A549 (cell line): Measurements from ENCODE around the gene ARHGAP42. TPM values are rescaled to one million over a fixed set of nuclear protein-coding genes. Genes with fewer than 3 reads are reported as not detected.

ENCODE experiments used
- ATAC-seq, 2 experiments: fragments of 200-7000 bp in 1 of 2; fragments of >200 bp in 1 of 2; cut with Nextera tagmentation in 1 of 2; cut with Tn5 transposase in 1 of 2; 3 replicates each; pipeline versions ENCODE4 v1.8.0 to v1.9.1; 2018 to 2020; ENCODE audit warnings: mild to moderate bottlenecking in 1 of 2, moderate library complexity in 1 of 2
- CTCF ChIA-PET: fragments of 300-600 bp; sonication (Branson Sonifier 250); formaldehyde crosslinking; extraction: SDS; loops from one replicate; lab custom pipeline; 2021; ENCODE audit warnings: antibody characterized with exemption, inconsistent platforms; lab: Yijun Ruan, JAX
- POLR2A ChIA-PET: fragments of 350-600 bp; formaldehyde crosslinking; extraction: SDS; loops from one replicate; lab custom pipeline; 2021; ENCODE audit warnings: antibody characterized with exemption, inconsistent platforms; lab: Yijun Ruan, JAX
- DNase-seq, 2 experiments: peaks; one replicate each; pipeline versions ENCODE4 v3.0.0 to v3.0.0-alpha.2; 2011 to 2016; ENCODE audit warnings: low read depth in 1 of 2, low spot score in 1 of 2
- FAIRE-seq: peaks from 2 replicates; lab custom pipeline; 2011; peaks lifted over from hg19 to GRCh38; lab: Jason Lieb, UNC
- H3K27ac ChIP-seq, 2 experiments: fragments of >200 bp; sonication (Bioruptor Twin); formaldehyde crosslinking; 3 replicates each; pipeline ENCODE4 v1.5.1; 2016 to 2017
- H3K4me1 ChIP-seq: fragments of >200 bp; sonication (Bioruptor Twin); formaldehyde crosslinking; 3 replicates; pipeline ENCODE4 v1.6.1; 2016
- H3K4me2 ChIP-seq: fragments of >200 bp; sonication (Bioruptor Twin); formaldehyde crosslinking; 3 replicates; pipeline ENCODE4 v1.6.1; 2016
- H3K4me3 ChIP-seq: fragments of >200 bp; sonication (Bioruptor Twin); formaldehyde crosslinking; 3 replicates; pipeline ENCODE4 v1.5.1; 2016
- H3K9me3 ChIP-seq: fragments of >200 bp; sonication (Bioruptor Twin); formaldehyde crosslinking; 3 replicates; pipeline ENCODE4 v1.6.1; 2016
- CHD2 ChIP-seq: fragments of 150-350 bp; IDR thresholded peaks from 2 replicates; pipeline ENCODE4 v1.6.1; 2014; ENCODE audit warnings: low read length; ENCODE audit not compliant: partially characterized antibody
- EP300 ChIP-seq, 2 experiments: fragments of >200 bp; sonication (Bioruptor Twin); formaldehyde crosslinking; IDR thresholded peaks; 2 replicates in 1 of 2; 3 replicates in 1 of 2; pipeline ENCODE4 v1.6.1; 2016 to 2017
- FOSL2 ChIP-seq, 2 experiments: fragments of 450-650 bp in 1 of 2; fragments of >200 bp in 1 of 2; sonication (Bioruptor Twin) in 1 of 2; formaldehyde crosslinking; IDR thresholded peaks; 2 replicates each; pipeline versions ENCODE4 v1.5.0 to v1.6.1; 2016 to 2020; ENCODE audit warnings: mild to moderate bottlenecking in 1 of 2, moderate library complexity in 1 of 2
- HOXA7 ChIP-seq: fragments of 250-450 bp; sonication (Bioruptor Pico); IDR thresholded peaks from 2 replicates; pipeline ENCODE4 v1.5.0; 2020; ENCODE audit warnings: mild to moderate bottlenecking, moderate library complexity
- JUN ChIP-seq, 2 experiments: fragments of >200 bp; sonication (Bioruptor Twin); formaldehyde crosslinking; IDR thresholded peaks; 2 replicates in 1 of 2; 3 replicates in 1 of 2; pipeline ENCODE4 v1.6.1; 2016 to 2017
- KDM1A ChIP-seq: fragments of 200-600 bp; sonication (generic); IDR thresholded peaks from 2 replicates; pipeline ENCODE4 v1.6.1; 2016; ENCODE audit warnings: low read depth, mild to moderate bottlenecking
- NPAS2 ChIP-seq: fragments of 250-450 bp; sonication (Bioruptor Pico); IDR thresholded peaks from 2 replicates; pipeline ENCODE4 v1.8.0; 2022; ENCODE audit warnings: mild to moderate bottlenecking, moderate library complexity, borderline replicate concordance
- RAD21 ChIP-seq, 2 experiments: fragments of >200 bp in 1 of 2; sonication (Bioruptor Twin) in 1 of 2; formaldehyde crosslinking in 1 of 2; IDR thresholded peaks in 1 of 2; conservative IDR thresholded peaks in 1 of 2; 2 replicates in 1 of 2; 3 replicates in 1 of 2; pipeline ENCODE4 v1.6.1; 2012 to 2018; ENCODE audit warnings: inconsistent platforms in 1 of 2
- RNF2 ChIP-seq: fragments of 200-600 bp; sonication (generic); IDR thresholded peaks from 2 replicates; pipeline ENCODE4 v1.6.1; 2016; ENCODE audit warnings: low read depth, mild to moderate bottlenecking, antibody characterized with exemption, moderate library complexity, borderline replicate concordance
- ZFP36 ChIP-seq: fragments of 450-650 bp; IDR thresholded peaks from 2 replicates; pipeline ENCODE4 v1.6.1; 2014; ENCODE audit warnings: borderline replicate concordance; ENCODE audit not compliant: partially characterized antibody
- ZNF302 ChIP-seq: fragments of 250-450 bp; sonication (Bioruptor Pico); IDR thresholded peaks from 2 replicates; pipeline ENCODE4 v1.9.0; 2021; ENCODE audit warnings: inconsistent platforms, mild to moderate bottlenecking, moderate library complexity
- WGBS: methylation state at CpG from one replicate; pipeline ENCODE4 v1.1.6; 2017; ENCODE audit errors: missing lambda C conversion rate; 5-methylcytosine and 5-hydroxymethylcytosine counted together
- polyA plus RNA-seq, 4 experiments: library from polyadenylated mRNA; depleted of rRNA in 3 of 4; stranded (reverse); fragments of >200 nt; fragmentation: RNase III in 1 of 4; extraction: RNeasy Plus Mini Kit Qiagen cat#74134 plus additional on column Dnase treatment in 1 of 4; gene quantifications; 2 replicates in 3 of 4; 3 replicates in 1 of 4; pipeline ENCODE4 v1.2.3, GENCODE V29; 2011 to 2017
- TF ChIP-seq, protein P1 (sequence below): fragments of 200-600 bp; sonication (generic); IDR thresholded peaks from 2 replicates; pipeline ENCODE4 v1.6.1; 2016; ENCODE audit warnings: antibody characterized with exemption, mild to moderate bottlenecking, moderate library complexity
- TF ChIP-seq, protein P2 (sequence below): fragments of >200 bp; sonication (Bioruptor Twin); formaldehyde crosslinking; IDR thresholded peaks from 3 replicates; pipeline ENCODE4 v1.5.1; 2016

ARHGAP42 gene
- polyA plus RNA-seq, 2 of the 4 experiments (the other 2 are of a cell fraction): 5.1 to 17.0 TPM

DNA sequence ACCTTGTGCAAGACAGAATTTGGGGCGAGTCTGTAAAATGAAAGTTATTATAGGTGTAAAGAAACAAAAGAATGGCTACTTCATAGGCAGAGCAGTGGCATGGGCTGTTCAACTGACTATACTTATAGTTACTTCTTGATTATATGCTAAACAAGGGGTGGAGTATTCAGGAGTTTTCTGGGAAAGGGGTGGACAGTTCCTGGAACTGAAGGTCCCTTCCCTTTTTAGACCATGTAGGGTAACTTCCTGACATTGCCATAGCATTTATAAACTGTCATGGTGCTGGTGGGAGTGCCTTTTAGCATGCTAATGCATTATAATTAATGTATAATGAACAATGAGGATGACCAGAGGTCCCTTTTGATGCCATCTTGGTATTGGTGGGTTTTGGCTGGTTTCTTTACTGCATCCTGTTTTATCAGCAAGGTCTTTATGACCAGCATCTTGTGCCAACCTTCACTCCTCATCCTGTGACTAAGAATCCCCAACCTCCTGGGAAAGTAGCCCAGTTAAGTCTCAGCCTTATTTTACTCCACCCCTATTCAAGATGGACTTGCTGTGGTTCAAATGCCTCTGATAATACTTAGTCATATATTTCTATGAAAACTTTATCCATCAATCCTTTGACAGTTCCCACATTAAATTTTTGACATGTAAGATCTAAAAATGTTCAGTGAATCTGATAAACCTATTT lies 118.6 kb downstream of the ARHGAP42 start (continued):
- no peak for TF ChIP-seq ZNF302 (CRISPR knock-in tag)

DNA sequence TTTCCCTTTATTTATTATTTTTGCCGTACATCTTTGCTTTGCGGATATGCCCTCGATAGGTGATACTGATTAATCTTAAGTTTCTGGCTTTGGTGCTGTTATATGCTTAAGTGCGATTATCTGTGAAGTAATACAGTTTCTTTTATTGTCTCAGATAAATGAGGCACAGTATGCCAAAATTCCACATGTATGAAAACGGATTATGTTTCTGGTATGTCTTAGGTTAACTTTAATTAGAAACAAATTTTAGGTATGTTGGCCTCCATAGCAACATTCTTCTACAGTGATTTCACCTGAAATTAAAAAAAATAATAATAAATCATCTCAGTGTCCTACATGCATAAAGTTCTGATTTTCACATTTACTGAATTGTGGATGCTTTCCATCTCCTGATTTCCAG lies 119.2 kb downstream of the ARHGAP42 start:
- no peak for ATAC-seq
- Histone ChIP-seq H3K27ac (no peak overlapping the region), H3K9me3 (no peaks in the 10 kb centered on the region)
- TF ChIP-seq CHD2 (no peak), NPAS2 (CRISPR knock-in tag) (no peak), KDM1A (no peak), JUN (IDR thresholded peaks at IDR 0.05) (no peak)
- TF ChIP-seq, all 56 proteins: peak for 0
- DNase-seq (no peak), FAIRE-seq (no peak)
- Histone ChIP-seq H3K4me3 (no peak overlapping the region), H3K4me1 (peaks cover 33% of the 10 kb centered on the region), H3K4me2 (no peak overlapping the region)
- WGBS: 94% methylated on average over 5 of the region's 5 CpGs
- ChIA-PET POLR2A (no interaction called here), CTCF (no interaction called here)

DNA sequence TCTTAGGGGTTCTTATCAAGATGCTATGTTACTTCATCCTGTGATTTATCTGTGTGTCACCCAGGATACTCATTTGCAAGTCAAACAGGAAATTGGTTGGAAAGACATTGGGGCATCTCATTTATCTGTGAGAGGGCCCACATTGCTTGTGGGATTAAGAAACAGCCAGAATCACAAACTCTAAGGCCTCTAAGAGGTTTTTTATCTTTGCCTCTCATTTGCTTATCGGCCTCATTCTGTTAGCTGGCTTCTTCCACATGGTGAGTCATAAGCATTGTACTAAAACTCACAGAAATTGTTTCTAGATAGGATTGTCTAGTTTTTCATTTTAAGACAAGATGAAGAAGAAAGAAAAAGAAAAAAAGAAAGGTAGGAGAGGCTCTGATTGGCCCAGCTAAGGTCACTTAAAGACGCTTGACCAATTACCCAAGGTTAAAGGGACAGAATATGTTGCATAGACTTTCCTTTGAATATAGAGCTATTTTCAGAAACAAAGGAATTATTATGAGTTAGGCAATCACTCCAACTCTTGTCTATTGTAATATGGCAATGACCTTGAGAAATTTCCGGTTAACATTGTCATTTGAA lies 121.9 kb downstream of the ARHGAP42 start:
- no peak; a peak in 1 of 6 replicates for ATAC-seq
- ChIA-PET CTCF (interaction anchor here (1.0 kb wide), 1 partner anchor 126 kb away, joined by 3 read pairs; no protein-coding TSS in a partner anchor), POLR2A (interaction anchor here (1.0 kb wide), 1 partner anchor 33 kb away, joined by 3 read pairs; no protein-coding TSS in a partner anchor)
- Histone ChIP-seq H3K27ac (peak overlapping the region; percentile 31 to 67; a peak in 3 of 6 replicates), H3K4me2 (peak overlapping the region; percentile 51), H3K4me1 (peaks cover 33% of the 10 kb centered on the region), H3K9me3 (no peaks in the 10 kb centered on the region), H3K4me3 (no peak overlapping the region)
- peak in 1 of 2 experiments; percentile 21 for DNase-seq
- TF ChIP-seq FOSL2 (IDR thresholded peaks at IDR 0.05): no peak
- TF ChIP-seq FOSL2 (CRISPR knock-in tag; IDR thresholded peaks at IDR 0.05): peak; percentile 29; the same call in 1 of the 2 replicates
- TF ChIP-seq, protein P1, sequence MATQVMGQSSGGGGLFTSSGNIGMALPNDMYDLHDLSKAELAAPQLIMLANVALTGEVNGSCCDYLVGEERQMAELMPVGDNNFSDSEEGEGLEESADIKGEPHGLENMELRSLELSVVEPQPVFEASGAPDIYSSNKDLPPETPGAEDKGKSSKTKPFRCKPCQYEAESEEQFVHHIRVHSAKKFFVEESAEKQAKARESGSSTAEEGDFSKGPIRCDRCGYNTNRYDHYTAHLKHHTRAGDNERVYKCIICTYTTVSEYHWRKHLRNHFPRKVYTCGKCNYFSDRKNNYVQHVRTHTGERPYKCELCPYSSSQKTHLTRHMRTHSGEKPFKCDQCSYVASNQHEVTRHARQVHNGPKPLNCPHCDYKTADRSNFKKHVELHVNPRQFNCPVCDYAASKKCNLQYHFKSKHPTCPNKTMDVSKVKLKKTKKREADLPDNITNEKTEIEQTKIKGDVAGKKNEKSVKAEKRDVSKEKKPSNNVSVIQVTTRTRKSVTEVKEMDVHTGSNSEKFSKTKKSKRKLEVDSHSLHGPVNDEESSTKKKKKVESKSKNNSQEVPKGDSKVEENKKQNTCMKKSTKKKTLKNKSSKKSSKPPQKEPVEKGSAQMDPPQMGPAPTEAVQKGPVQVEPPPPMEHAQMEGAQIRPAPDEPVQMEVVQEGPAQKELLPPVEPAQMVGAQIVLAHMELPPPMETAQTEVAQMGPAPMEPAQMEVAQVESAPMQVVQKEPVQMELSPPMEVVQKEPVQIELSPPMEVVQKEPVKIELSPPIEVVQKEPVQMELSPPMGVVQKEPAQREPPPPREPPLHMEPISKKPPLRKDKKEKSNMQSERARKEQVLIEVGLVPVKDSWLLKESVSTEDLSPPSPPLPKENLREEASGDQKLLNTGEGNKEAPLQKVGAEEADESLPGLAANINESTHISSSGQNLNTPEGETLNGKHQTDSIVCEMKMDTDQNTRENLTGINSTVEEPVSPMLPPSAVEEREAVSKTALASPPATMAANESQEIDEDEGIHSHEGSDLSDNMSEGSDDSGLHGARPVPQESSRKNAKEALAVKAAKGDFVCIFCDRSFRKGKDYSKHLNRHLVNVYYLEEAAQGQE: no peak
- TF ChIP-seq ZFP36: no peak
- TF ChIP-seq, protein P2, sequence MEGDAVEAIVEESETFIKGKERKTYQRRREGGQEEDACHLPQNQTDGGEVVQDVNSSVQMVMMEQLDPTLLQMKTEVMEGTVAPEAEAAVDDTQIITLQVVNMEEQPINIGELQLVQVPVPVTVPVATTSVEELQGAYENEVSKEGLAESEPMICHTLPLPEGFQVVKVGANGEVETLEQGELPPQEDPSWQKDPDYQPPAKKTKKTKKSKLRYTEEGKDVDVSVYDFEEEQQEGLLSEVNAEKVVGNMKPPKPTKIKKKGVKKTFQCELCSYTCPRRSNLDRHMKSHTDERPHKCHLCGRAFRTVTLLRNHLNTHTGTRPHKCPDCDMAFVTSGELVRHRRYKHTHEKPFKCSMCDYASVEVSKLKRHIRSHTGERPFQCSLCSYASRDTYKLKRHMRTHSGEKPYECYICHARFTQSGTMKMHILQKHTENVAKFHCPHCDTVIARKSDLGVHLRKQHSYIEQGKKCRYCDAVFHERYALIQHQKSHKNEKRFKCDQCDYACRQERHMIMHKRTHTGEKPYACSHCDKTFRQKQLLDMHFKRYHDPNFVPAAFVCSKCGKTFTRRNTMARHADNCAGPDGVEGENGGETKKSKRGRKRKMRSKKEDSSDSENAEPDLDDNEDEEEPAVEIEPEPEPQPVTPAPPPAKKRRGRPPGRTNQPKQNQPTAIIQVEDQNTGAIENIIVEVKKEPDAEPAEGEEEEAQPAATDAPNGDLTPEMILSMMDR: no peak
- no peak for TF ChIP-seq EP300 (IDR thresholded peaks at IDR 0.05)
- no peak for TF ChIP-seq RNF2
- no peak for TF ChIP-seq RAD21 (conservative IDR thresholded peaks at IDR 0.05 in 1 of 2, IDR thresholded peaks at IDR 0.05 in 1 of 2)
- TF ChIP-seq HOXA7 (CRISPR knock-in tag): no peak
- TF ChIP-seq ZNF302 (CRISPR knock-in tag): no peak
- no peak for FAIRE-seq
- WGBS: 63% methylated on average over 3 of the region's 3 CpGs
